ENCODE measurements around the gene MCM3AP. TPM values are rescaled to one million over a fixed set of nuclear protein-coding genes. Genes with fewer than 3 reads are reported as not detected.

Gene MCM3AP
- total and polyA plus RNA-seq, 9 of the 15 experiments (the other 6 are each of a cell fraction or from before 2014, with no cell fraction given), result 6.5 to 179 (median 69.6) TPM

GRCh38 chr21:46229923-46230260, 55.5 kb downstream of the MCM3AP start:
- Histone ChIP-seq H3K79me2 (ENCODE audit: control insufficient read depth, insufficient read depth, low read length) (peaks cover 94% of the 10 kb centered on the region), H3K9me3 (replicated peaks; ENCODE audit: control insufficient read depth, insufficient read depth, low read depth, low read length) (no peaks in the 10 kb centered on the region), H3K9me1 (ENCODE audit: control insufficient read depth, insufficient read depth, low read length) (no peaks in the 10 kb centered on the region), H3K4me1 (replicated peaks in 1 of 2; ENCODE audit: control insufficient read depth in 2 of 2, insufficient read depth in 2 of 2, low read length in 2 of 2) (peaks cover 32 to 36% of the 10 kb centered on the region in 2 experiments; a peak in 4 of 5 replicates), H3K27ac (ENCODE audit: extremely low read depth, low read depth, low read length) (peak overlapping the region; percentile 90), H3K4me2 (ENCODE audit: insufficient read depth, low read length) (peak overlapping the region; percentile 95), H3K9ac (ENCODE audit: insufficient read depth in 1 of 2, low read depth in 2 of 2, low read length in 2 of 2) (peak overlapping the region; percentile 92 to 97), H2AFZ (ENCODE audit: low read depth, low read length) (peak overlapping the region; percentile 91), H3K4me3 (peak overlapping the region; percentile 72), H3K27me3 (ENCODE audit: control insufficient read depth in 2 of 2, insufficient read depth in 2 of 2, low read length in 2 of 2) (no peaks in the 10 kb centered on the region), H3K36me3 (ENCODE audit: control insufficient read depth, insufficient read depth, low read length) (peaks cover 67% of the 10 kb centered on the region), H4K20me1 (replicated peaks; ENCODE audit: control insufficient read depth, insufficient read depth, low read length) (peaks cover 9% of the 10 kb centered on the region; the same call in 1 of the 2 replicates)
- ChIA-PET CTCF (ENCODE audit: low intra/inter-chr PET ratio) (no interaction called here), POLR2A (interaction anchor here (0.8 to 4.2 kb wide), 4 partner anchors 11 to 293 kb away, joined by 3 to 27 read pairs (median 5); no protein-coding TSS in a partner anchor)
- FAIRE-seq, result no peak
- intact Hi-C loops (cut with micrococcal nuclease) (loop anchor here (2.0 to 10.0 kb wide), 5 partner anchors 43 to 225 kb away; partner anchors contain the start of genes DIP2A and PCNT), in situ Hi-C loops (cut with MboI) (no loop called here)
- no peak for DNase-seq (ENCODE audit: extremely low read depth in 1 of 4, low spot score in 3 of 4)
- TF ChIP-seq GABPB1 (CRISPR knock-in tag; IDR thresholded peaks at IDR 0.05), result peak; percentile 27; the same call in 1 of the 2 replicates
- peak; percentile 9; the same call in 1 of the 2 replicates for TF ChIP-seq TEAD4 (IDR thresholded peaks at IDR 0.05; ENCODE audit: low read length)
- no peak for TF ChIP-seq TEAD4 (CRISPR knock-in tag; IDR thresholded peaks at IDR 0.05; ENCODE audit: borderline replicate concordance)
- TF ChIP-seq BRCA1 (IDR thresholded peaks at IDR 0.05), result no peak
- 0 out of 2 replicates have a peak, but pooled peaks have one; percentile 58 for TF ChIP-seq BRCA1 (CRISPR knock-in tag; IDR thresholded peaks at IDR 0.05)
- TF ChIP-seq CBFB (CRISPR knock-in tag; IDR thresholded peaks at IDR 0.05), result 0 out of 2 replicates have a peak, but pooled peaks have one; percentile 74
- TF ChIP-seq KDM5B (IDR thresholded peaks at IDR 0.05; ENCODE audit: insufficient replicate concordance, low read depth, low read length), result peak; percentile 7
- TF ChIP-seq ZBTB7A (IDR thresholded peaks at IDR 0.05; ENCODE audit: borderline replicate concordance, control insufficient read depth, low read depth, low read length), result no peak
- 0 out of 2 replicates have a peak, but pooled peaks have one; percentile 41 for TF ChIP-seq ZNF583 (CRISPR knock-in tag; IDR thresholded peaks at IDR 0.05)
- 0 out of 2 replicates have a peak, but pooled peaks have one; percentile 45 for TF ChIP-seq ZFP91 (CRISPR knock-in tag; IDR thresholded peaks at IDR 0.05)
- TF ChIP-seq CHCHD3 (CRISPR knock-in tag; IDR thresholded peaks at IDR 0.05), result no peak
- 0 out of 2 replicates have a peak, but pooled peaks have one; percentile 33 for TF ChIP-seq E2F4 (CRISPR knock-in tag; IDR thresholded peaks at IDR 0.05; ENCODE audit: low read depth)
- TF ChIP-seq RBM34 (IDR thresholded peaks at IDR 0.05; ENCODE audit: borderline replicate concordance, insufficient read depth, low read length), result no peak
- TF ChIP-seq ZFX (CRISPR knock-in tag; IDR thresholded peaks at IDR 0.05), result 0 out of 2 replicates have a peak, but pooled peaks have one; percentile 15
- TF ChIP-seq STAG1 (CRISPR knock-in tag; IDR thresholded peaks at IDR 0.05; ENCODE audit: borderline replicate concordance), result 0 out of 2 replicates have a peak, but pooled peaks have one; percentile 33
- TF ChIP-seq DDX20 (tag; IDR thresholded peaks at IDR 0.05; ENCODE audit: low read depth), result no peak
- 0 out of 2 replicates have a peak, but pooled peaks have one; percentile 71 for TF ChIP-seq E2F5 (CRISPR knock-in tag; IDR thresholded peaks at IDR 0.05)
- peak; percentile 82; the same call in 1 of the 2 replicates for TF ChIP-seq NR1H2 (CRISPR knock-in tag; IDR thresholded peaks at IDR 0.05)
- no peak for ATAC-seq
- WGBS (ENCODE audit: insufficient coverage, low coverage, missing lambda C conversion rate), result 27% methylated on average over 6 of the region's 6 CpGs
- BruUV-seq (replicated peaks), result no TSS peak

Measured in K562 (cell line).